Ishikawa (cell line): ENCODE data around the gene PALLD.

Experiments used
- CEBPB ChIP-seq: IDR thresholded peaks from 2 replicates; pipeline ENCODE4 v1.6.1; 2012
- CREB1 ChIP-seq: IDR thresholded peaks from 2 replicates; pipeline ENCODE4 v1.6.1; 2012; ENCODE audit warnings: low read depth
- EGR1 ChIP-seq: IDR thresholded peaks from 2 replicates; pipeline ENCODE4 v1.6.1; 2012
- EP300 ChIP-seq: IDR thresholded peaks from 2 replicates; pipeline ENCODE4 v1.6.1; 2012; ENCODE audit warnings: borderline replicate concordance
- FOXM1 ChIP-seq: IDR thresholded peaks from 2 replicates; pipeline ENCODE4 v1.6.1; 2012; ENCODE audit warnings: low read depth, borderline replicate concordance
- RAD21 ChIP-seq: IDR thresholded peaks from 2 replicates; pipeline ENCODE4 v1.6.1; 2012; ENCODE audit warnings: low read depth
- REST ChIP-seq: IDR thresholded peaks from 2 replicates; pipeline ENCODE4 v1.6.1; 2012; ENCODE audit warnings: low read depth, mild to moderate bottlenecking
- TAF1 ChIP-seq: IDR thresholded peaks from 2 replicates; pipeline ENCODE4 v1.6.1; 2012; ENCODE audit warnings: low read depth, mild to moderate bottlenecking
- TCF12 ChIP-seq: IDR thresholded peaks from 2 replicates; pipeline ENCODE4 v1.6.1; 2012; ENCODE audit warnings: low read depth
- USF1 ChIP-seq: IDR thresholded peaks from 2 replicates; pipeline ENCODE4 v1.6.1; 2012
- YY1 ChIP-seq: IDR thresholded peaks from 2 replicates; pipeline ENCODE4 v1.6.1; 2012; ENCODE audit warnings: low read depth
- ZBTB7A ChIP-seq: IDR thresholded peaks from 2 replicates; pipeline ENCODE4 v1.6.1; 2012; ENCODE audit warnings: low read depth
- TF ChIP-seq, protein P1 (sequence below): IDR thresholded peaks from 2 replicates; pipeline ENCODE4 v1.6.1; 2012

GRCh38 chr4:168931215-168931650 lies 434.4 kb downstream of the PALLD start:
- TF ChIP-seq TAF1 (no peak), CREB1 (no peak), USF1 (peak; percentile 45; the same call in 1 of the 2 replicates), ZBTB7A (no peak), CEBPB (no peak), REST (no peak), TCF12 (no peak), YY1 (no peak), EP300 (no peak), RAD21 (no peak), EGR1 (no peak), FOXM1 (no peak)
- TF ChIP-seq, protein P1, sequence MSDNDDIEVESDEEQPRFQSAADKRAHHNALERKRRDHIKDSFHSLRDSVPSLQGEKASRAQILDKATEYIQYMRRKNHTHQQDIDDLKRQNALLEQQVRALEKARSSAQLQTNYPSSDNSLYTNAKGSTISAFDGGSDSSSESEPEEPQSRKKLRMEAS, result no peak
